GM21423 (cell line): ENCODE results near the gene GLRB.
A peak's percentile ranks its signal among the peaks of the same experiment; 100 is the strongest.
"Not testable (repeated sequence)": the region's sequence is repeated elsewhere in the genome, so short reads cannot be mapped to it uniquely, and the experiment has no call there.

Experiments
- ATAC-seq: cut with Tn5 transposase; IDR thresholded peaks from one replicate; pipeline ENCODE4 v1.9.1; 2021; ENCODE audit warnings: mild to moderate bottlenecking, moderate library complexity; ENCODE audit not compliant: unreplicated experiment

Gene GLRB

GRCh38 chr4:157121401-157121800 is 45.5 kb downstream of the GLRB start:
- ATAC-seq, result no peak

- ATAC-seq, result no peak
Observed at GRCh38 chr4:157127571-157127970, 51.6 kb downstream of the GLRB start.

- ATAC-seq, result no peak
Observed at GRCh38 chr4:157128395-157128794, 52.4 kb downstream of the GLRB start.

- ATAC-seq, result no peak
Observed at GRCh38 chr4:157141976-157142375, 66.0 kb downstream of the GLRB start.

GRCh38 chr4:157143369-157143768 is 67.4 kb downstream of the GLRB start:
- no peak for ATAC-seq

GRCh38 chr4:157151711-157152110 is 75.8 kb downstream of the GLRB start:
- ATAC-seq, result no peak

GRCh38 chr4:157165935-157166610 is 90.1 kb downstream of the GLRB start:
- ATAC-seq, result no peak

GRCh38 chr4:157170321-157170720 is 94.4 kb downstream of the GLRB start:
- no peak for ATAC-seq

GRCh38 chr4:157172011-157172410 is 96.1 kb downstream of the GLRB start:
- ATAC-seq, result no peak

- not testable (repeated sequence) for ATAC-seq
Observed at GRCh38 chr4:157180268-157180667, 104.3 kb downstream of the GLRB start.

- no peak for ATAC-seq
Observed at GRCh38 chr4:157184300-157184699, 108.3 kb downstream of the GLRB start.

GRCh38 chr4:157185363-157185762 is 109.4 kb downstream of the GLRB start:
- no peak for ATAC-seq

- no peak for ATAC-seq
Observed at GRCh38 chr4:157195374-157195773, 119.4 kb downstream of the GLRB start.

- no peak for ATAC-seq
Observed at GRCh38 chr4:157196046-157196445, 120.1 kb downstream of the GLRB start.

GRCh38 chr4:157204634-157205244 is 128.8 kb downstream of the GLRB start:
- no peak for ATAC-seq

- no peak for ATAC-seq
Observed at GRCh38 chr4:157217708-157218107, 141.8 kb downstream of the GLRB start.

GRCh38 chr4:157219711-157220370 is 143.9 kb downstream of the GLRB start:
- ATAC-seq, result no peak

- peak; percentile 74 for ATAC-seq
Observed at GRCh38 chr4:157220371-157220881, 144.5 kb downstream of the GLRB start, which contains the start of gene GRIA2. Gene GRIA2, plus strand, starts transcription at chr4:157220728. Its CDS starts 315 bp downstream, at chr4:157221043.

GRCh38 chr4:157221426-157221894 is 145.5 kb downstream of the GLRB start:
- ATAC-seq, result no peak
